ENCODE results near the gene DHX9. TPM values are rescaled to one million over a fixed set of nuclear protein-coding genes. Genes with fewer than 3 reads are reported as not detected.
A peak's percentile ranks its signal among the peaks of the same experiment; 100 is the strongest.

DHX9 gene
- total and polyA plus RNA-seq, 9 of the 15 experiments (the other 6 are each of a cell fraction or from before 2014, with no cell fraction given) = 100 to 409 (median 294) TPM

GRCh38 chr1:182795563-182796228 is 43.5 kb upstream of the DHX9 start (continued):
- TF ChIP-seq RFX7 (CRISPR knock-in tag; IDR thresholded peaks at IDR 0.05) (no peak), ARID1B (IDR thresholded peaks at IDR 0.05) (peak; percentile 79), ZNF347 (CRISPR knock-in tag; IDR thresholded peaks at IDR 0.05; ENCODE audit: low read depth) (no peak), COPS2 (conservative IDR thresholded peaks at IDR 0.05) (no peak), ZNF75A (CRISPR knock-in tag; IDR thresholded peaks at IDR 0.05) (no peak), CUX1 (CRISPR knock-in tag; IDR thresholded peaks at IDR 0.05) (no peak), STAT5B (CRISPR knock-in tag; IDR thresholded peaks at IDR 0.05) (no peak), MNT (conservative IDR thresholded peaks at IDR 0.05) (peak in 1 of 2 experiments; percentile 63; a peak in 1 of 4 replicates), PPARD (CRISPR knock-in tag; IDR thresholded peaks at IDR 0.05) (no peak), TBP (optimal IDR thresholded peaks at IDR 0.05; ENCODE audit: low read depth, low read length) (no peak), POLR2G (IDR thresholded peaks at IDR 0.05; ENCODE audit: low read depth, low read length) (no peak), TOE1 (IDR thresholded peaks at IDR 0.05; ENCODE audit: borderline replicate concordance) (peak; percentile 67; the same call in 1 of the 2 replicates), TOE1 (CRISPR knock-in tag; IDR thresholded peaks at IDR 0.05; ENCODE audit: borderline replicate concordance, low read depth) (no peak), RNF219 (CRISPR knock-in tag; IDR thresholded peaks at IDR 0.05) (no peak), E2F1 (CRISPR knock-in tag; IDR thresholded peaks at IDR 0.05) (no peak), SOX6 (IDR thresholded peaks at IDR 0.05) (peak; percentile 79), SNAPC5 (CRISPR knock-in tag; IDR thresholded peaks at IDR 0.05) (no peak), ZZZ3 (IDR thresholded peaks at IDR 0.05) (no peak)

All from K562 (cell line).